Astrocyte of the hippocampus (primary cell): ENCODE measurements around the gene C11orf68.
A peak's percentile ranks its signal among the peaks of the same experiment; 100 is the strongest.
"Not testable (repeated sequence)": the region's sequence is repeated elsewhere in the genome, so short reads cannot be mapped to it uniquely, and the experiment has no call there.

ENCODE experiments used
- DNase-seq: peaks from one replicate; pipeline ENCODE4 v3.0.0; 2011; ENCODE audit warnings: low read depth, low spot score

C11orf68 gene

GRCh38 chr11:65918211-65919140 lies at the start of gene C11orf68:
C11orf68 (minus strand) TSS chr11:65919062; CDS start chr11:65919031, 31 bp downstream.
- DNase-seq: peak; percentile 63

- DNase-seq: no peak
Measured at GRCh38 chr11:65967329-65967934, 48.6 kb upstream of the C11orf68 start.

GRCh38 chr11:65965986-65966762 lies 47.3 kb upstream of the C11orf68 start:
- no peak for DNase-seq

- DNase-seq: no peak
Measured at GRCh38 chr11:65964906-65965305, 46.0 kb upstream of the C11orf68 start.

GRCh38 chr11:65962141-65962564 lies 43.3 kb upstream of the C11orf68 start:
- no peak for DNase-seq

- DNase-seq: peak; percentile 99
Measured at GRCh38 chr11:65961267-65962140, 42.6 kb upstream of the C11orf68 start, which contains the start of gene SART1. SART1 (plus strand) TSS chr11:65961734; CDS start chr11:65961781, 47 bp downstream.

GRCh38 chr11:65960824-65961266 lies 42.0 kb upstream of the C11orf68 start:
- no peak for DNase-seq

- DNase-seq: no peak
Measured at GRCh38 chr11:65958774-65959420, 40.0 kb upstream of the C11orf68 start.

- no peak for DNase-seq
Measured at GRCh38 chr11:65958291-65958690, 39.4 kb upstream of the C11orf68 start.

- DNase-seq: no peak
Measured at GRCh38 chr11:65954771-65955170, 35.9 kb upstream of the C11orf68 start.

- no peak for DNase-seq
Measured at GRCh38 chr11:65953471-65953870, 34.6 kb upstream of the C11orf68 start.

GRCh38 chr11:65952052-65952521 lies 33.2 kb upstream of the C11orf68 start:
- no peak for DNase-seq

- not testable (repeated sequence) for DNase-seq
Measured at GRCh38 chr11:65951641-65952040, 32.8 kb upstream of the C11orf68 start.

- DNase-seq: not testable (repeated sequence)
Measured at GRCh38 chr11:65950711-65951110, 31.8 kb upstream of the C11orf68 start.

GRCh38 chr11:65947603-65948125 lies 28.8 kb upstream of the C11orf68 start:
- DNase-seq: no peak

- no peak for DNase-seq
Measured at GRCh38 chr11:65947133-65947532, 28.3 kb upstream of the C11orf68 start.

GRCh38 chr11:65946655-65947054 lies 27.8 kb upstream of the C11orf68 start:
- no peak for DNase-seq

GRCh38 chr11:65945941-65946558 lies 27.2 kb upstream of the C11orf68 start:
- no peak for DNase-seq

- no peak for DNase-seq
Measured at GRCh38 chr11:65945430-65945911, 26.6 kb upstream of the C11orf68 start, which contains the start of gene TSGA10IP. TSGA10IP (plus strand) TSS chr11:65945480; CDS start chr11:65945676, 196 bp downstream.
